HEK293 (cell line): Measurements from ENCODE around the gene MCAT.

ENCODE experiments used
- CTCF ChIA-PET: fragments of 350-600 bp; formaldehyde crosslinking; extraction: SDS; loops from one replicate; lab custom pipeline; 2021; ENCODE audit warnings: antibody characterized with exemption; lab: Yijun Ruan, JAX
- POLR2A ChIA-PET: fragments of 300-600 bp; formaldehyde crosslinking; extraction: SDS; loops from one replicate; lab custom pipeline; 2020; ENCODE audit warnings: antibody characterized with exemption, inconsistent platforms; lab: Yijun Ruan, JAX
- H3K27ac ChIP-seq: fragments of 200-500 bp; sonication (Bioruptor generic); 2 replicates; pipeline ENCODE4 v1.5.1; 2014; ENCODE audit warnings: low read depth, low read length, control low read depth, inconsistent platforms; ENCODE audit errors: extremely low read depth
- H3K36me3 ChIP-seq, 2 experiments: fragments of 200-500 bp in 1 of 2; sonication (Bioruptor generic) in 1 of 2; 1 replicate in 1 of 2; 2 replicates in 1 of 2; pipeline ENCODE4 v1.5.1; 2014 to 2017; ENCODE audit warnings: inconsistent platforms in 2 of 2, low read length in 2 of 2; ENCODE audit not compliant: control insufficient read depth in 2 of 2, insufficient read depth in 1 of 2
- H3K4me1 ChIP-seq: fragments of 200-500 bp; sonication (Bioruptor generic); 2 replicates; pipeline ENCODE4 v1.5.1; 2014; ENCODE audit warnings: mild to moderate bottlenecking, low read length, inconsistent platforms; ENCODE audit not compliant: control insufficient read depth, insufficient read depth
- H3K4me3 ChIP-seq: 2 replicates; pipeline ENCODE4 v1.5.1; 2011; ENCODE audit warnings: low read depth, mild to moderate bottlenecking, control low read depth, low read length, moderate library complexity
- H3K9me3 ChIP-seq: fragments of 200-500 bp; sonication (Bioruptor generic); 2 replicates; pipeline ENCODE4 v1.5.1; 2014; ENCODE audit warnings: low read depth, low read length, inconsistent platforms; ENCODE audit not compliant: control insufficient read depth, insufficient read depth
- IKZF3 ChIP-seq: fragments of 450-650 bp; IDR thresholded peaks from 2 replicates; pipeline ENCODE4 v1.5.0; 2018; ENCODE audit warnings: missing biosample characterization, mild to moderate bottlenecking, missing genetic modification characterization, moderate library complexity
- PRDM1 ChIP-seq: fragments of 450-650 bp; formaldehyde crosslinking; IDR thresholded peaks from 2 replicates; pipeline ENCODE4; 2016; ENCODE audit warnings: missing biosample characterization, missing genetic modification characterization
- PRDM10 ChIP-seq: fragments of 450-650 bp; formaldehyde crosslinking; IDR thresholded peaks from 2 replicates; pipeline ENCODE4 v1.5.1; 2016; ENCODE audit warnings: missing biosample characterization, missing genetic modification characterization
- SCRT2 ChIP-seq: fragments of 450-650 bp; formaldehyde crosslinking; IDR thresholded peaks from 2 replicates; pipeline ENCODE4 v1.5.1; 2016; ENCODE audit warnings: missing biosample characterization, missing genetic modification characterization
- SP2 ChIP-seq: fragments of 450-650 bp; formaldehyde crosslinking; IDR thresholded peaks from 2 replicates; pipeline ENCODE4 v1.5.1; 2016; ENCODE audit warnings: missing biosample characterization, missing genetic modification characterization
- YY1 ChIP-seq: fragments of 450-650 bp; formaldehyde crosslinking; IDR thresholded peaks from 2 replicates; pipeline ENCODE4 v1.5.1; 2018; ENCODE audit warnings: missing biosample characterization, missing genetic modification characterization
- ZBTB17 ChIP-seq: fragments of 450-650 bp; formaldehyde crosslinking; IDR thresholded peaks from 2 replicates; pipeline ENCODE4 v1.5.1; 2016; ENCODE audit warnings: missing biosample characterization, missing genetic modification characterization
- ZNF138 ChIP-seq: fragments of 450-650 bp; formaldehyde crosslinking; IDR thresholded peaks from 2 replicates; pipeline ENCODE4 v1.5.1; 2016; ENCODE audit warnings: missing biosample characterization, missing genetic modification characterization, borderline replicate concordance
- ZNF148 ChIP-seq: fragments of 450-650 bp; formaldehyde crosslinking; IDR thresholded peaks from 2 replicates; pipeline ENCODE4 v1.5.0; 2017; ENCODE audit warnings: missing biosample characterization, missing genetic modification characterization, borderline replicate concordance
- ZNF350 ChIP-seq: fragments of 450-650 bp; formaldehyde crosslinking; IDR thresholded peaks from 2 replicates; pipeline ENCODE4 v1.5.0; 2017; ENCODE audit warnings: missing biosample characterization, mild to moderate bottlenecking, missing genetic modification characterization
- ZNF37A ChIP-seq: fragments of 450-650 bp; IDR thresholded peaks from 2 replicates; pipeline ENCODE4 v1.5.1; 2018; ENCODE audit warnings: missing biosample characterization, missing genetic modification characterization
- ZNF416 ChIP-seq: fragments of 450-650 bp; formaldehyde crosslinking; IDR thresholded peaks from 2 replicates; pipeline ENCODE4 v1.5.1; 2016; ENCODE audit warnings: missing biosample characterization, missing genetic modification characterization
- ZNF423 ChIP-seq: fragments of 450-650 bp; formaldehyde crosslinking; IDR thresholded peaks from 2 replicates; pipeline ENCODE4 v1.5.1; 2016; ENCODE audit warnings: missing biosample characterization, missing genetic modification characterization
- ZNF529 ChIP-seq: fragments of 450-650 bp; formaldehyde crosslinking; IDR thresholded peaks from 2 replicates; pipeline ENCODE4 v1.5.1; 2017; ENCODE audit warnings: missing genetic modification characterization, missing biosample characterization; ENCODE audit not compliant: insufficient replicate concordance
- ZNF624 ChIP-seq: fragments of 450-650 bp; formaldehyde crosslinking; IDR thresholded peaks from 2 replicates; pipeline ENCODE4 v1.5.1; 2017; ENCODE audit warnings: missing biosample characterization, missing genetic modification characterization
- ZNF660 ChIP-seq: fragments of 450-650 bp; IDR thresholded peaks from 2 replicates; pipeline ENCODE4 v1.5.1; 2018; ENCODE audit warnings: missing biosample characterization, mild to moderate bottlenecking, missing genetic modification characterization
- ZNF670 ChIP-seq: fragments of 450-650 bp; formaldehyde crosslinking; IDR thresholded peaks from 2 replicates; pipeline ENCODE4 v1.5.1; 2016; ENCODE audit warnings: missing biosample characterization, missing genetic modification characterization, low read depth
- ZNF692 ChIP-seq: fragments of 450-650 bp; formaldehyde crosslinking; IDR thresholded peaks from 2 replicates; pipeline ENCODE4 v1.5.1; 2016; ENCODE audit warnings: missing biosample characterization, missing genetic modification characterization
- ZNF777 ChIP-seq: fragments of 450-650 bp; formaldehyde crosslinking; IDR thresholded peaks from 2 replicates; pipeline ENCODE4 v1.5.1; 2017; ENCODE audit warnings: missing biosample characterization, missing genetic modification characterization, borderline replicate concordance
- ZNF791 ChIP-seq: fragments of 450-650 bp; formaldehyde crosslinking; IDR thresholded peaks from 2 replicates; pipeline ENCODE4 v1.5.1; 2016; ENCODE audit warnings: missing biosample characterization, missing genetic modification characterization
- TF ChIP-seq, protein P1 (sequence below): fragments of 450-650 bp; formaldehyde crosslinking; IDR thresholded peaks from 2 replicates; pipeline ENCODE4 v1.5.1; 2017; ENCODE audit warnings: missing biosample characterization, missing genetic modification characterization
- TF ChIP-seq, protein P2 (sequence below): fragments of 450-650 bp; formaldehyde crosslinking; IDR thresholded peaks from 2 replicates; pipeline ENCODE4 v1.5.1; 2016; ENCODE audit warnings: missing biosample characterization, missing genetic modification characterization

MCAT gene

DNA sequence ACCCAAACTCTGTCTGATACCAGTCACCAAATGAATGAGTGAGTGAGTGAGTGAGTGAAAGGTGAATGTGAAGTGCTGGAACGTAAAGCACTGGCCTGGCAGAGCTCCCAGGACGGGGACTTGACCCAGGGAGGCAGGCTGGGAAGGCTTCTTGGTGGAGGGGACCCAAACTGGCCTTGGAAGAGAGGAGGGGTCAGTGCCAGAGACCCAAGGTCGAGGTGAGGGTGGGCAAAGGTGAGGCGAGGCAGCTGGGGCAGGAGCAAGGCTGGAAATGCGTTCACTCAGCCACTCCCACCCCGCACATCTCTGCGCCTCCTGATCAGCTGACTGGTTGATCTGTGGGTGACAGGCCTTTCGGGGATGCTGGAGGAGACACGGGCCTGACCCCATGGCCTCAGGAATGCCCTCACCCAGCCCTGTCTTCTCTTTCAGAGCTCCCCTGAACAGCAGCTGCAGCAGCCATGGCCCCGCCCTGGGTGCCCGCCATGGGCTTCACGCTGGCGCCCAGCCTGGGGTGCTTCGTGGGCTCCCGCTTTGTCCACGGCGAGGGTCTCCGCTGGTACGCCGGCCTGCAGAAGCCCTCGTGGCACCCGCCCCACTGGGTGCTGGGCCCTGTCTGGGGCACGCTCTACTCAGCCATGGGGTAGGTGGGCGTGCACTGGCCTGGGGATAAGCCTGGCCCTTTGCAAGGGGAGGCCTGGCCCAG lies 15.7 kb upstream of the MCAT start:
- no peaks in the 10 kb centered on the region for H3K4me1 ChIP-seq
- H3K36me3 ChIP-seq: peaks cover 0 to 4% of the 10 kb centered on the region in 2 experiments; a peak in 1 of 3 replicates
- CTCF ChIA-PET: interaction anchor here (0.6 to 0.9 kb wide), 5 partner anchors 11 to 423 kb away, joined by 3 to 4 read pairs (median 3); no protein-coding TSS in a partner anchor
- H3K9me3 ChIP-seq: no peaks in the 10 kb centered on the region
- no peak overlapping the region for H3K27ac ChIP-seq
- POLR2A ChIA-PET: interaction anchor here (0.6 kb wide), 1 partner anchor 28 kb away, joined by 3 read pairs; the partner anchor contains the start of gene TTLL12
- TF ChIP-seq ZNF670 (no peak), ZNF37A (tag by site-specific recombination) (no peak), SCRT2 (tag by site-specific recombination) (no peak), ZNF777 (tag by site-specific recombination) (no peak), IKZF3 (tag by site-specific recombination) (no peak), YY1 (tag by site-specific recombination) (no peak), ZNF350 (no peak), ZNF791 (no peak), ZNF423 (no peak), ZNF624 (no peak), SP2 (tag by site-specific recombination) (no peak)
- H3K4me3 ChIP-seq: no peak overlapping the region

DNA sequence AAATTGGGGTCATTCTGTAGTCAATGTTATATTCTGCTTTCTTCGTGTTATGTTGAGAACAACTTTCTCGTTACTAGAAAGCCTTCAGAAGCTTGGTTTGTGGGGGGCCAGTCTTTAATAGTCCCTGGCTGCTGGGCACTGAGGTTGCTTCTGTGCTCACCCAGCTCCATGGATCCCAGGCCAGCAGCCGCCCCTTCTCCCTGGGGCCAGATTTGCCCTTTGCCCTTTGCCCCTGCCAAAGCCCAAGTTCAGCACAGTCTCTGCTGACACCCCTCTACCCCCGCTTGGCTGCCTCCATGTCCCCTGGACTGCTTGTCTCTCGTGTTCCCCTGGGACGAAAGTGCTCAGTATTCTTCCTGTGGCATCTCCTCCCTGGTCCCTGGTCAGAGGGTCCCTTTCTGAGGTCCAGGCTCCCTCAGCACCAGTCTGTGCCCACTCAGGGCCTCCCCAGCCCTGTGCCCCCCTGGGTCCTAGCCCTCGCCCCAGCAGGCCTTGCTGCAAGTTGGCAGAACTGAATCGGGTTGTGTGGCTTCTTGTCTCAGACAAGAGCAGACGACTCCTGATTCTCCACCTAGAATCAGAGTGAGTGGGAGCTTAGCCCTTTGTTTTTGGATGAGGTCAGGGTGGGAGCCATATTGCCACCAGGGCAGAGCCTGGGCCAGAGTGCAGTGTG lies 14.8 kb upstream of the MCAT start:
- H3K9me3 ChIP-seq: no peaks in the 10 kb centered on the region
- H3K27ac ChIP-seq: no peak overlapping the region
- no peak overlapping the region for H3K4me3 ChIP-seq
- peaks cover 0 to 4% of the 10 kb centered on the region in 2 experiments; a peak in 1 of 3 replicates for H3K36me3 ChIP-seq
- ChIA-PET POLR2A (no interaction called here), CTCF (interaction anchor here (0.7 kb wide), 1 partner anchor 328 kb away, joined by 3 read pairs; no protein-coding TSS in a partner anchor)
- no peaks in the 10 kb centered on the region for H3K4me1 ChIP-seq
- TF ChIP-seq ZNF416 (tag by site-specific recombination): no peak
- TF ChIP-seq, protein P1, sequence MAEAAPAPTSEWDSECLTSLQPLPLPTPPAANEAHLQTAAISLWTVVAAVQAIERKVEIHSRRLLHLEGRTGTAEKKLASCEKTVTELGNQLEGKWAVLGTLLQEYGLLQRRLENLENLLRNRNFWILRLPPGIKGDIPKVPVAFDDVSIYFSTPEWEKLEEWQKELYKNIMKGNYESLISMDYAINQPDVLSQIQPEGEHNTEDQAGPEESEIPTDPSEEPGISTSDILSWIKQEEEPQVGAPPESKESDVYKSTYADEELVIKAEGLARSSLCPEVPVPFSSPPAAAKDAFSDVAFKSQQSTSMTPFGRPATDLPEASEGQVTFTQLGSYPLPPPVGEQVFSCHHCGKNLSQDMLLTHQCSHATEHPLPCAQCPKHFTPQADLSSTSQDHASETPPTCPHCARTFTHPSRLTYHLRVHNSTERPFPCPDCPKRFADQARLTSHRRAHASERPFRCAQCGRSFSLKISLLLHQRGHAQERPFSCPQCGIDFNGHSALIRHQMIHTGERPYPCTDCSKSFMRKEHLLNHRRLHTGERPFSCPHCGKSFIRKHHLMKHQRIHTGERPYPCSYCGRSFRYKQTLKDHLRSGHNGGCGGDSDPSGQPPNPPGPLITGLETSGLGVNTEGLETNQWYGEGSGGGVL: no peak
- TF ChIP-seq SCRT2 (tag by site-specific recombination): no peak
- TF ChIP-seq ZBTB17: peak; percentile 94
- TF ChIP-seq ZNF529 (tag by site-specific recombination): no peak
- TF ChIP-seq ZNF692 (tag by site-specific recombination): no peak
- TF ChIP-seq, protein P2, sequence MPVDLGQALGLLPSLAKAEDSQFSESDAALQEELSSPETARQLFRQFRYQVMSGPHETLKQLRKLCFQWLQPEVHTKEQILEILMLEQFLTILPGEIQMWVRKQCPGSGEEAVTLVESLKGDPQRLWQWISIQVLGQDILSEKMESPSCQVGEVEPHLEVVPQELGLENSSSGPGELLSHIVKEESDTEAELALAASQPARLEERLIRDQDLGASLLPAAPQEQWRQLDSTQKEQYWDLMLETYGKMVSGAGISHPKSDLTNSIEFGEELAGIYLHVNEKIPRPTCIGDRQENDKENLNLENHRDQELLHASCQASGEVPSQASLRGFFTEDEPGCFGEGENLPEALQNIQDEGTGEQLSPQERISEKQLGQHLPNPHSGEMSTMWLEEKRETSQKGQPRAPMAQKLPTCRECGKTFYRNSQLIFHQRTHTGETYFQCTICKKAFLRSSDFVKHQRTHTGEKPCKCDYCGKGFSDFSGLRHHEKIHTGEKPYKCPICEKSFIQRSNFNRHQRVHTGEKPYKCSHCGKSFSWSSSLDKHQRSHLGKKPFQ: no peak
- TF ChIP-seq ZNF660: no peak
- TF ChIP-seq ZNF138: no peak
- peak; percentile 67 for TF ChIP-seq PRDM10 (tag by site-specific recombination)
- no peak for TF ChIP-seq ZNF148 (tag by site-specific recombination)
- no peak for TF ChIP-seq PRDM1 (tag by site-specific recombination)
